Neutrophil (primary cell): ENCODE measurements around the gene PPHLN1.

ENCODE experiments used
- H3K27ac ChIP-seq: fragments of 200-600 bp; sonication (generic); 2 replicates; pipeline ENCODE4 v1.5.1; 2016; ENCODE audit warnings: mild to moderate bottlenecking, moderate library complexity
- H3K27me3 ChIP-seq: fragments of 200-600 bp; sonication (generic); 2 replicates; pipeline ENCODE4 v1.6.0; 2016; ENCODE audit warnings: mild to moderate bottlenecking
- H3K36me3 ChIP-seq: fragments of 200-600 bp; sonication (generic); 2 replicates; pipeline ENCODE4 v1.5.1; 2017
- H3K4me1 ChIP-seq, 2 experiments: fragments of 200-600 bp in 1 of 2; sonication (generic) in 1 of 2; 1 replicate in 1 of 2; 2 replicates in 1 of 2; pipeline versions ENCODE4 v1.5.1 to v1.6.1; 2013 to 2016; ENCODE audit warnings: low read depth in 1 of 2, low read length in 1 of 2, mild to moderate bottlenecking in 1 of 2, moderate library complexity in 1 of 2; ENCODE audit not compliant: control insufficient read depth in 1 of 2, insufficient read depth in 1 of 2
- H3K4me3 ChIP-seq, 2 experiments: fragments of 200-600 bp in 1 of 2; sonication (generic) in 1 of 2; 1 replicate in 1 of 2; 2 replicates in 1 of 2; pipeline ENCODE4 v1.5.1; 2013 to 2016; ENCODE audit warnings: low read depth in 1 of 2, low read length in 1 of 2, mild to moderate bottlenecking in 1 of 2, moderate library complexity in 1 of 2
- H3K9me3 ChIP-seq: fragments of 200-600 bp; sonication (generic); 2 replicates; pipeline ENCODE4 v1.5.1; 2016
- TF ChIP-seq, protein P1 (sequence below): fragments of 200-600 bp; sonication (generic); IDR thresholded peaks from 2 replicates; pipeline ENCODE4 v1.5.1; 2016; ENCODE audit warnings: antibody characterized with exemption

Gene PPHLN1

DNA sequence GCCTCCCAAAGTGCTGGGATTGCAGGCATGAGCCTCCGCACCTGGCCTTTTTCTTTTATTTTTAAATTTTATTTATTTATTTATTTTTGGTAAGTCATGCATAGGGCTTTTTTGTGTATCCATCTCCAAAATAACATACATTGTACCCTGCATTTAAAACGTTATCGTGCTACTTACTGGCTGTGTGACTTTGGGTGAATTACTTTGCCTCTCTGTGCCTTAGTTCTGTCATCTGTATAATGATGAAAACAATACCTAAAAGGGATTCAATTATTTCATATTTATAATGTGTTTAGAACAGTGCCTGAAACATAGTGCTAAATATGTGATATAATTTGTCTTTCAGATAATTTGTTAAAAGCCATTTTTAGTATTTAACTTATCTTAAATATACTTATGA, 19.7 kb upstream of the PPHLN1 start:
- TF ChIP-seq, protein P1, sequence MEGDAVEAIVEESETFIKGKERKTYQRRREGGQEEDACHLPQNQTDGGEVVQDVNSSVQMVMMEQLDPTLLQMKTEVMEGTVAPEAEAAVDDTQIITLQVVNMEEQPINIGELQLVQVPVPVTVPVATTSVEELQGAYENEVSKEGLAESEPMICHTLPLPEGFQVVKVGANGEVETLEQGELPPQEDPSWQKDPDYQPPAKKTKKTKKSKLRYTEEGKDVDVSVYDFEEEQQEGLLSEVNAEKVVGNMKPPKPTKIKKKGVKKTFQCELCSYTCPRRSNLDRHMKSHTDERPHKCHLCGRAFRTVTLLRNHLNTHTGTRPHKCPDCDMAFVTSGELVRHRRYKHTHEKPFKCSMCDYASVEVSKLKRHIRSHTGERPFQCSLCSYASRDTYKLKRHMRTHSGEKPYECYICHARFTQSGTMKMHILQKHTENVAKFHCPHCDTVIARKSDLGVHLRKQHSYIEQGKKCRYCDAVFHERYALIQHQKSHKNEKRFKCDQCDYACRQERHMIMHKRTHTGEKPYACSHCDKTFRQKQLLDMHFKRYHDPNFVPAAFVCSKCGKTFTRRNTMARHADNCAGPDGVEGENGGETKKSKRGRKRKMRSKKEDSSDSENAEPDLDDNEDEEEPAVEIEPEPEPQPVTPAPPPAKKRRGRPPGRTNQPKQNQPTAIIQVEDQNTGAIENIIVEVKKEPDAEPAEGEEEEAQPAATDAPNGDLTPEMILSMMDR, result no peak
- Histone ChIP-seq H3K27ac (no peak overlapping the region), H3K9me3 (no peaks in the 10 kb centered on the region), H3K4me1 (no peaks in the 10 kb centered on the region), H3K4me3 (no peak overlapping the region), H3K27me3 (no peaks in the 10 kb centered on the region), H3K36me3 (no peaks in the 10 kb centered on the region)

DNA sequence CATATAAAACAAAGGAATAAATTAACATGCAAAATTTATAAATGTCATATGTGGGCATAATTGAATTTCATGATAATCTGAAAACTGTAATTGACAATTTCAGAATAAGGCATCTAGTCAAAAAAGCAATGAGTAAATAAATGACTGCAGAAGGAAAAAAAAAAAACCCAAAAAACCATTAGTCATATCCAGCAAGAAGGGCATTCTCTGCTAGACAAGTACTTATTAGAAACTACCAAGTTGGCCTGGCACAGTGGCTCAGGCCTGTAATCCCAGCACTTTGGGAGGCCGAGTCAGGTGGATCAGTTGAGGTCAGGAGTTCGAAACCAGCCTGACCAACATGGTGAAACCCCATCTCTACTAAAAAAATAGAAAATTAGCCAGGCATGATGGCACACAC, 17.6 kb upstream of the PPHLN1 start:
- Histone ChIP-seq H3K27ac (no peak overlapping the region), H3K27me3 (no peaks in the 10 kb centered on the region), H3K36me3 (peaks cover 12% of the 10 kb centered on the region), H3K9me3 (no peaks in the 10 kb centered on the region), H3K4me1 (no peaks in the 10 kb centered on the region), H3K4me3 (no peak overlapping the region)
- TF ChIP-seq, protein P1, result no peak

DNA sequence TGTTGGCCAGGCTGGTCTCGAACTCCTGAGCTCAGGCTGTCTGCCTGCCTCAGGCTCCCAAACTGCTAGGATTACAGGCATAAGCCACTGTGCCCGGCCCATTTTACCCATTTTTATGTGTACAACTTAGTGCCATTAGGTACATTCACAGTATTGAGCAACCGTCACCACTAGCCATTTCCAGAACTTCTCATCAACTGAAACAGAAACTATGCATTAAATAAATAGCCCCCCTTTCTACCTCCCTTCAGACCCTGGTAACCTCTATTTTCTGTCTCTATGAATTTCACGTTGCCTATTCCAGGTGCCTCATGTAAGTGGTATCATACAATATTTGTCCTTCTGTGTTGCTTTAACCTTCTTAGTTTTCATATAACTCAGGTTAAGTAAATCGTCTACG, 16.0 kb upstream of the PPHLN1 start:
- Histone ChIP-seq H3K9me3 (no peaks in the 10 kb centered on the region), H3K4me3 (no peak overlapping the region), H3K27me3 (no peaks in the 10 kb centered on the region), H3K36me3 (peaks cover 20% of the 10 kb centered on the region), H3K27ac (no peak overlapping the region), H3K4me1 (no peaks in the 10 kb centered on the region)
- TF ChIP-seq, protein P1, result no peak

DNA sequence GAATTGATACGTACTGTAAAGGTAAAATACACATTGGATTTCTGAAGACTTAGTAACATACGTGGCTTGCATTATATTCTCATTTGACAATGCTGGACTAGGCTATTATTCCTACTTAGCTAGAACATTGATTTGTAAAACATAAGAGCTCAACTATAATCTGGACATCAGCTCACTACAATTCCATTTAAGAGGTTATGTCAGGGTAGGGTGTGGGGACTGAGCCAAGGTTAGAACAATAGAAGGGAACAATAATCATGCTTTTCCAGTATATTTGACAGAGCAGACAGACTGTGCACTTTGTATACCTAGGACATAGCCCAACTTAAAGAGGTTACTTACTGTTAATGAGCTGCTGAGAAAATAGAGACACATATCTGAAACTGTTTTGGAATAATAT, 10.9 kb upstream of the PPHLN1 start:
- TF ChIP-seq, protein P1, result no peak
- Histone ChIP-seq H3K4me3 (no peak overlapping the region), H3K27me3 (no peaks in the 10 kb centered on the region), H3K9me3 (no peaks in the 10 kb centered on the region), H3K4me1 (no peaks in the 10 kb centered on the region), H3K27ac (no peak overlapping the region), H3K36me3 (peaks cover 36% of the 10 kb centered on the region)

DNA sequence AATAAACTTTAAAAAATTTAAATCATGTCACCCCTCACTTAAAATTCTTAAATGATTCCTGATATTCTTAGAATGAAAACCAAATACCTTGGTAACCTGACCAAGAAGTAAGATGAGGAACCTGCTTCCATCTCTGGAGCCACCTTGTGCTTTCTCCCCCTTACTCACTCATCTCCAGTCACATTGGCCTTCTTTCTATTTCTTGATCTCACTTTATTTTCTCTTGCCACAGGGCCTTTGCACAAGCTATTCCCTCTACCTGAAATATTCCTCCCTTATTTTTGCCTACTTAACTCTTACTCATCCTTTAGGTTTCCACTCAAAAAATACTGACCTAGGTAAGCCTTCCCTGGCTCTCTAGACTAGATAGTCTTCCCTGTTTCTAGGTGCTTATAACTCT, 5.2 kb upstream of the PPHLN1 start:
- Histone ChIP-seq H3K9me3 (no peaks in the 10 kb centered on the region), H3K4me3 (no peak overlapping the region), H3K27ac (no peak overlapping the region), H3K27me3 (no peaks in the 10 kb centered on the region), H3K4me1 (peaks cover 6 to 7% of the 10 kb centered on the region in 2 experiments), H3K36me3 (peaks cover 12% of the 10 kb centered on the region)
- TF ChIP-seq, protein P1, result no peak

DNA sequence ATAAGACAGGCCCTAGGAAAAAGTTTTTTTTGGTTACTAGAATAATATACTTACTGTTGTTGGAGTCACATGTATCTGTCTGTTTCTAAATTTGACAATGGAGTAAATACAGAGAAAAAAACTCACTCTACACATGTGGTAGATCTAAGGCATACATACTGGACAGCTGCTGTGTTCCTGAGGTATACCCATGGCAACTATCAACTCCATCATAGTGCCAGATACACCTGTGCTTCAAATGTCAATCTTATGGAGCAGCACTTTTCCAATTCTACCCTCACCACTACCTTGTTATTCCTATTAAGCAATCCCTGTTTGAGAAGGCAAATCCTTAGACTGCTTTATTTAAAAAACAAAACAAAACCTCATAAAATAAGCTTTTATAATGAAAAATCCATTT, 3.4 kb upstream of the PPHLN1 start:
- TF ChIP-seq, protein P1, result no peak
- H3K36me3 ChIP-seq, result no peaks in the 10 kb centered on the region
- peaks cover 18 to 19% of the 10 kb centered on the region in 2 experiments for H3K4me1 ChIP-seq
- H3K27ac ChIP-seq, result no peak overlapping the region
- no peak overlapping the region for H3K4me3 ChIP-seq
- H3K9me3 ChIP-seq, result no peaks in the 10 kb centered on the region
- no peaks in the 10 kb centered on the region for H3K27me3 ChIP-seq
